Ectodermal cell (in vitro differentiated cells): ENCODE measurements around the gene H6PD.

Experiments used
- H3K27ac ChIP-seq: 2 replicates; pipeline ENCODE4 v1.7.0; 2013; ENCODE audit warnings: mild to moderate bottlenecking, low read depth, low read length; ENCODE audit not compliant: insufficient read depth, poor library complexity, severe bottlenecking
- H3K27me3 ChIP-seq: 2 replicates; pipeline ENCODE4 v1.7.0; 2013; ENCODE audit warnings: mild to moderate bottlenecking, low read length; ENCODE audit not compliant: insufficient read depth, control insufficient read depth, poor library complexity, severe bottlenecking
- H3K36me3 ChIP-seq: one replicate; pipeline ENCODE4 v1.7.0; 2013; ENCODE audit warnings: low read length; ENCODE audit not compliant: control insufficient read depth, insufficient read depth
- H3K4me1 ChIP-seq: one replicate; pipeline ENCODE4 v1.7.0; 2013; ENCODE audit warnings: low read length; ENCODE audit not compliant: control insufficient read depth, insufficient read depth
- H3K4me3 ChIP-seq: 2 replicates; pipeline ENCODE4 v1.7.0; 2013; ENCODE audit warnings: low read depth, low read length, control low read depth; ENCODE audit not compliant: insufficient read depth
- H3K9me3 ChIP-seq: 2 replicates; pipeline ENCODE4 v1.7.0; 2013; ENCODE audit warnings: mild to moderate bottlenecking, low read length, moderate library complexity; ENCODE audit not compliant: control insufficient read depth
- WGBS, 2 experiments: methylation state at CpG; one replicate each; pipeline ENCODE4 v1.1.7; 2013; ENCODE audit warnings: missing lambda C conversion rate in 2 of 2; 5-methylcytosine and 5-hydroxymethylcytosine counted together

H6PD gene

GRCh38 chr1:9257851-9258250, 23.3 kb downstream of the H6PD start:
- WGBS, 2 experiments, result 95 to 96% methylated on average over 22 of the region's 22 CpGs
- H3K27ac ChIP-seq, result no peak overlapping the region
- no peaks in the 10 kb centered on the region for H3K36me3 ChIP-seq

DNA sequence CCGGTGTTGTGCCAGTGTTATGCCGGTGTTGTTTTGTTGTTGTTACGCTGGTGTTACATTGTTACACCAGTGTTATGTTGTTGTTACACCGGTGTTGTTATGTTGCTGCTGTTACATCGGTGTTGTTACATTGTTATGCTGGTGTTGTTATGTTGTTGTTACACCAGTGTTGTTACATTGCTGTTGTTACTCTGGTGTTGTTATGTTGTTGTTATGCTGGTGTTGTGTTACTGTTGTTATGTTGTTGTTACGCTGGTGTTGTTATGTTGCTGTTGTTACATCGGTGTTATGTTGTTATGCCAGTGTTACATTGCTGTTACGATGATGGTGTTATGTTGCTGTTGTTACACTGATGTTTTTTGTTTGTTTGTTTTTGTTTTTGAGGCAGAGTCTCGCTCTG, 24.1 kb downstream of the H6PD start:
- H3K27me3 ChIP-seq, result peaks cover 9% of the 10 kb centered on the region
- H3K9me3 ChIP-seq, result no peaks in the 10 kb centered on the region
- H3K4me3 ChIP-seq, result no peak overlapping the region
- WGBS, 2 experiments, result 96 to 97% methylated on average over 9 of the region's 9 CpGs
- no peaks in the 10 kb centered on the region for H3K36me3 ChIP-seq
- no peak overlapping the region for H3K27ac ChIP-seq
- peaks cover 19% of the 10 kb centered on the region for H3K4me1 ChIP-seq

More at GRCh38 chr1:9257851-9258250, 23.3 kb downstream of the H6PD start:
- Histone ChIP-seq H3K9me3 (no peaks in the 10 kb centered on the region), H3K4me1 (peaks cover 24% of the 10 kb centered on the region), H3K4me3 (no peak overlapping the region), H3K27me3 (peaks cover 10% of the 10 kb centered on the region)

DNA sequence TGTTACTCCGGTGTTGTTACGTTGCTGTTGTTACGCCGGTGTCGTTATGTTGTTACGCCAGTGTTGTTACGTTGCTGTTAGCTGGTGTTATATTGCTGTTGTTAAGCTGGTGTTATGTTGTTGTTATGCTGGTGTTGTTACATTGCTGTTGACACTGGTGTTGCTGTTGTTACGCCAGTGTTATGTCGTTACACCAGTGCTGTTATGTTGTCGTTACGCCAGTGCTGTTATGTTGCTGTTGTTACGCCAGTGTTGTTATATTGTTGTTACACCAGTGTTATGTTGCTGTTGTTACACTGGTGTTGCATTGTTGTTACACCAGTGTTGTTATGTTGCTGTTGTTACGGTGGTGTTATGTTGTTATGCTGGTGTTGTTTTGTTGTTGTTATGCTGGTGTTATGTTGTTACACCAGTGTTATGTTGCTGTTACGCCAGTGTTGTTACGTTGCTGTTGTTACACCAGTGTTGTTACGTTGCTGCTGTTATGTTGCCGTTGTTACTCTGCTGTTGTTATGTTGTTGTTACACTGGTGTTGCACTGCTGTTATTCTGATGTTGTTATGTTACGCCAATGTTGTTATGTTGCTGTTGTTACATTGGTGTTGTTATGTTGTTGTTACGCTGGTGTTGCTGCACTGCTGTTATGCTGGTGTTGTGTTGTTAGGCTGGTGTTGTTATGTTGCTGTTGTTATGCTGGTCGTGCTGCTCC, 25.6 kb downstream of the H6PD start:
- H3K36me3 ChIP-seq, result peaks cover 3% of the 10 kb centered on the region
- peak overlapping the region; percentile 4 for H3K27ac ChIP-seq
- 92% methylated on average over 20 of the region's 20 CpGs for WGBS, 2 experiments
- peaks cover 6% of the 10 kb centered on the region for H3K4me1 ChIP-seq
- H3K4me3 ChIP-seq, result no peak overlapping the region
- no peaks in the 10 kb centered on the region for H3K9me3 ChIP-seq
- no peaks in the 10 kb centered on the region for H3K27me3 ChIP-seq

- H3K9me3 ChIP-seq, result no peaks in the 10 kb centered on the region
- no peaks in the 10 kb centered on the region for H3K27me3 ChIP-seq
- peaks cover 9% of the 10 kb centered on the region for H3K4me1 ChIP-seq
- no peak overlapping the region for H3K27ac ChIP-seq
- WGBS, 2 experiments, result 94 to 96% methylated on average over 8 of the region's 8 CpGs
- peaks cover 3% of the 10 kb centered on the region for H3K36me3 ChIP-seq
- H3K4me3 ChIP-seq, result no peak overlapping the region
These were observed 26.9 kb downstream of the H6PD start for GRCh38 chr1:9261496-9261895.

GRCh38 chr1:9262096-9262986, 27.8 kb downstream of the H6PD start:
- H3K27me3 ChIP-seq, result no peaks in the 10 kb centered on the region
- peaks cover 3% of the 10 kb centered on the region for H3K36me3 ChIP-seq
- H3K9me3 ChIP-seq, result no peaks in the 10 kb centered on the region
- 95 to 96% methylated on average over 33 of the region's 33 CpGs for WGBS, 2 experiments
- no peak overlapping the region for H3K27ac ChIP-seq
- H3K4me1 ChIP-seq, result peaks cover 8% of the 10 kb centered on the region
- H3K4me3 ChIP-seq, result no peak overlapping the region

DNA sequence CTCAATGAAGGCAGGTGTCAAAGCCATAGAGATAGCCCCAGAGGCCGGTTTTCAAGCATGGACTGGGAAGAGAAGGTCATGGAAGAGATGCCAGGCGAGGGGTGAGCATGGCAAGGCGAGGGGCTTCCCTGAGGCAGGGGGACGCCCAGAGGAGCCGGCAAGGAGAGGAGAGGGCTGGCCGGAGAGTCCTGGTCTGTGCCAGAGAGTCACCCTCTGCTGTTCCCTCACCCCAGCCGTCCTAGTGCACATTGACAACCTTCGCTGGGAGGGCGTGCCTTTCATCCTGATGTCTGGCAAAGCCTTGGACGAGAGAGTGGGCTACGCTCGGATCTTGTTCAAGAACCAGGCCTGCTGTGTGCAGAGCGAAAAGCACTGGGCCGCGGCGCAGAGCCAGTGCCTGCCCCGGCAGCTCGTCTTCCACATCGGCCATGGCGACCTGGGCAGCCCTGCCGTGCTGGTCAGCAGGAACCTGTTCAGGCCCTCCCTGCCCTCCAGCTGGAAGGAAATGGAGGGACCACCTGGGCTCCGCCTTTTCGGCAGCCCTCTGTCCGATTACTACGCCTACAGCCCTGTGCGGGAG, 28.8 kb downstream of the H6PD start:
- Histone ChIP-seq H3K36me3 (peaks cover 3% of the 10 kb centered on the region), H3K27ac (no peak overlapping the region), H3K9me3 (no peaks in the 10 kb centered on the region), H3K4me3 (no peak overlapping the region), H3K27me3 (no peaks in the 10 kb centered on the region), H3K4me1 (peaks cover 8% of the 10 kb centered on the region)
- WGBS, 2 experiments, result 94 to 95% methylated on average over 26 of the region's 26 CpGs

DNA sequence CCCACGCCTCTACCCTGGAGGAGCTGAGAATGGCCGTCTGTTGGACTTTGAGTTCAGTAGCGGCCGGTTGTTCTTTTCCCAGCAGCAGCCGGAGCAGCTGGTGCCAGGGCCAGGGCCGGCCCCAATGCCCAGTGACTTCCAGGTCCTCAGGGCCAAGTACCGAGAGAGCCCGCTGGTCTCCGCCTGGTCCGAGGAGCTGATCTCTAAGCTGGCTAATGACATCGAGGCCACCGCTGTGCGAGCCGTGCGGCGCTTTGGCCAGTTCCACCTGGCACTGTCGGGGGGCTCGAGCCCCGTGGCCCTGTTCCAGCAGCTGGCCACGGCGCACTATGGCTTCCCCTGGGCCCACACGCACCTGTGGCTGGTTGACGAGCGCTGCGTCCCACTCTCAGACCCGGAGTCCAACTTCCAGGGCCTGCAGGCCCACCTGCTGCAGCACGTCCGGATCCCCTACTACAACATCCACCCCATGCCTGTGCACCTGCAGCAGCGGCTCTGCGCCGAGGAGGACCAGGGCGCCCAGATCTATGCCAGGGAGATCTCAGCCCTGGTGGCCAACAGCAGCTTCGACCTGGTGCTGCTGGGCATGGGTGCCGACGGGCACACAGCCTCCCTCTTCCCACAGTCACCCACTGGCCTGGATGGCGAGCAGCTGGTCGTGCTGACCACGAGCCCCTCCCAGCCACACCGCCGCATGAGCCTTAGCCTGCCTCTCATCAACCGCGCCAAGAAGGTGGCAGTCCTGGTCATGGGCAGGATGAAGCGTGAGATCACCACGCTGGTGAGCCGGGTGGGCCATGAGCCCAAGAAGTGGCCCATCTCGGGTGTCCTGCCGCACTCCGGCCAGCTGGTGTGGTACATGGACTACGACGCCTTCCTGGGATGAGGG, 29.7 kb downstream of the H6PD start:
- Histone ChIP-seq H3K36me3 (peaks cover 3% of the 10 kb centered on the region), H3K4me3 (no peak overlapping the region), H3K4me1 (peaks cover 8% of the 10 kb centered on the region), H3K27ac (no peak overlapping the region), H3K9me3 (no peaks in the 10 kb centered on the region), H3K27me3 (no peaks in the 10 kb centered on the region)
- WGBS, 2 experiments, result 96% methylated on average over 50 of the region's 50 CpGs

GRCh38 chr1:9265037-9265436, 30.5 kb downstream of the H6PD start:
- Histone ChIP-seq H3K4me1 (peaks cover 8% of the 10 kb centered on the region), H3K4me3 (no peak overlapping the region), H3K27ac (no peak overlapping the region), H3K36me3 (peaks cover 3% of the 10 kb centered on the region), H3K9me3 (no peaks in the 10 kb centered on the region), H3K27me3 (no peaks in the 10 kb centered on the region)
- WGBS, 2 experiments, result 96 to 98% methylated on average over 10 of the region's 10 CpGs

GRCh38 chr1:9265968-9266367, 31.4 kb downstream of the H6PD start:
- H3K4me3 ChIP-seq, result no peak overlapping the region
- H3K27me3 ChIP-seq, result no peaks in the 10 kb centered on the region
- no peak overlapping the region for H3K27ac ChIP-seq
- peaks cover 3% of the 10 kb centered on the region for H3K36me3 ChIP-seq
- peaks cover 12% of the 10 kb centered on the region for H3K4me1 ChIP-seq
- WGBS, 2 experiments, result 86 to 88% methylated on average over 12 of the region's 12 CpGs
- no peaks in the 10 kb centered on the region for H3K9me3 ChIP-seq
